Measurements from ENCODE around the gene B4GALNT2.

DNA sequence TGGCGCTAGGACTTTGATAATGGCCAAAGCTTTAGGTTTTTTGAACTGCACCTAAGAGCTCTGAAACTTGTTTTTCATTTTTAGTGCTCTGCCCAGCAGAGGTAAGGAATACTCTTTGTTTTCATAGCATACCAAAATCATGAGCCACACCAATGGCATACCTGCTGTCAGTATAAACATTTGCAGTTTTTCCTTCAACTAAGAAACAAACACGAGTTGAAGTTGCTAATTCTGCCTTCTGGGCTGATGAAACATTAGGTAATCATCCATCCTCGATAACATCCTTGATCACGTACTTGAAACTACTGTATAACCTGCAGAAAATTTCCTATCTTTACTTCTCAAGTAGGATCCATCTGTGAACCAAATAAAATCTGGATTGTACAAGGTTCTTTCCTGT lies 20.6 kb upstream of the B4GALNT2 start:
- TF ChIP-seq, protein P1, sequence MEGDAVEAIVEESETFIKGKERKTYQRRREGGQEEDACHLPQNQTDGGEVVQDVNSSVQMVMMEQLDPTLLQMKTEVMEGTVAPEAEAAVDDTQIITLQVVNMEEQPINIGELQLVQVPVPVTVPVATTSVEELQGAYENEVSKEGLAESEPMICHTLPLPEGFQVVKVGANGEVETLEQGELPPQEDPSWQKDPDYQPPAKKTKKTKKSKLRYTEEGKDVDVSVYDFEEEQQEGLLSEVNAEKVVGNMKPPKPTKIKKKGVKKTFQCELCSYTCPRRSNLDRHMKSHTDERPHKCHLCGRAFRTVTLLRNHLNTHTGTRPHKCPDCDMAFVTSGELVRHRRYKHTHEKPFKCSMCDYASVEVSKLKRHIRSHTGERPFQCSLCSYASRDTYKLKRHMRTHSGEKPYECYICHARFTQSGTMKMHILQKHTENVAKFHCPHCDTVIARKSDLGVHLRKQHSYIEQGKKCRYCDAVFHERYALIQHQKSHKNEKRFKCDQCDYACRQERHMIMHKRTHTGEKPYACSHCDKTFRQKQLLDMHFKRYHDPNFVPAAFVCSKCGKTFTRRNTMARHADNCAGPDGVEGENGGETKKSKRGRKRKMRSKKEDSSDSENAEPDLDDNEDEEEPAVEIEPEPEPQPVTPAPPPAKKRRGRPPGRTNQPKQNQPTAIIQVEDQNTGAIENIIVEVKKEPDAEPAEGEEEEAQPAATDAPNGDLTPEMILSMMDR (IDR thresholded peaks at IDR 0.05; ENCODE audit: low read length): no peak
- no peak for TF ChIP-seq EZH2 (optimal IDR thresholded peaks at IDR 0.05; ENCODE audit: low read depth, low read length)

All from MM.1S (cell line).